Type B pancreatic cell (in vitro differentiated cells): ENCODE measurements around the gene ELMO2. TPM values are rescaled to one million over a fixed set of nuclear protein-coding genes. Genes with fewer than 3 reads are reported as not detected.

Source experiments
- DNase-seq: peaks from one replicate; pipeline ENCODE4 v3.0.0; 2021; ENCODE audit warnings: mixed read lengths; ENCODE audit not compliant: unreplicated experiment; ENCODE audit errors: extremely low spot score
- H3K27ac Mint-ChIP-seq: 2 replicates; pipeline ENCODE4 v1.8.0; 2021; ENCODE audit warnings: mild to moderate bottlenecking, mixed read lengths
- H3K27me3 Mint-ChIP-seq: 2 replicates; pipeline ENCODE4 v1.8.0; 2021; ENCODE audit warnings: mixed read lengths
- H3K36me3 Mint-ChIP-seq: 2 replicates; pipeline ENCODE4 v1.8.0; 2021; ENCODE audit warnings: mixed read lengths
- H3K4me1 Mint-ChIP-seq: one replicate; pipeline ENCODE4 v1.8.0; 2021; ENCODE audit warnings: mixed read lengths; ENCODE audit not compliant: unreplicated experiment
- H3K4me3 Mint-ChIP-seq: 2 replicates; pipeline ENCODE4 v1.8.0; 2021; ENCODE audit warnings: mild to moderate bottlenecking, mixed read lengths
- H3K9me3 Mint-ChIP-seq: 2 replicates; pipeline ENCODE4 v1.8.0; 2021; ENCODE audit warnings: mixed read lengths
- CTCF ChIP-seq: fragments of 200-600 bp; sonication (generic); conservative IDR thresholded peaks from 2 replicates; pipeline ENCODE4 v1.5.0; 2021; ENCODE audit warnings: antibody characterized with exemption, mild to moderate bottlenecking
- total RNA-seq: library from RNA; stranded (reverse); gene quantifications from 2 replicates; pipeline ENCODE4 v1.2.1, GENCODE V29; 2021; ENCODE audit warnings: low replicate concordance

The ELMO2 gene
- total RNA-seq, 1 donor from 2014 or later, result 49.1 TPM

DNA sequence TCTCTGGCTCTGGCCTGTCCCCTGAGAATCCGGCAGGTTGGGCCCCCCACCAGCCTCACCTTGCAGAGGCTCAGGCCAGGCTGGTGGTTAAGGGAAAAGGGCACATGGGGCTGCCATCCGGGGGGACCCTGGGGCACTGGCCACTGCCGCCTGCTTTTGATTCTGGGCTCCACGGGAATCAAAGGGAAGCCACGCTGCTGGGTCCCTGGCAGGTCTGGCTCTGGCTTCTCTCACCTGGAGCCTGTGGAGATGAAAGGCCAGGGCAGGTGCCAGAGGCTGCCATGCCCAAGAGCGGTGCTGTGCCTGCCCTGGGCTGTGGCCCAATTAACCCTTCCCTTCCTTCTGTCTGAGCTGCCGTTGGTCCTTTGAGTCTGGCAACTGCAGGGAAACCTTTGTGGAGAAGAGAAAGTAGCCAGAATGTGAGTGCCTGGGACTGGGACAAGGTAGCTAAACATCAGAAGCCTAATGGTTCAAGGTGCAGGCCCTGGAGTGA is 88.7 kb downstream of the ELMO2 start:
- DNase-seq, result no peak
- peaks cover 95% of the 10 kb centered on the region for H3K27me3 Mint-ChIP-seq
- no peaks in the 10 kb centered on the region for H3K9me3 Mint-ChIP-seq
- no peak overlapping the region for H3K4me3 Mint-ChIP-seq
- no peak for TF ChIP-seq CTCF
- peaks cover 5% of the 10 kb centered on the region for H3K4me1 Mint-ChIP-seq
- no peaks in the 10 kb centered on the region for H3K36me3 Mint-ChIP-seq
- H3K27ac Mint-ChIP-seq, result no peak overlapping the region

DNA sequence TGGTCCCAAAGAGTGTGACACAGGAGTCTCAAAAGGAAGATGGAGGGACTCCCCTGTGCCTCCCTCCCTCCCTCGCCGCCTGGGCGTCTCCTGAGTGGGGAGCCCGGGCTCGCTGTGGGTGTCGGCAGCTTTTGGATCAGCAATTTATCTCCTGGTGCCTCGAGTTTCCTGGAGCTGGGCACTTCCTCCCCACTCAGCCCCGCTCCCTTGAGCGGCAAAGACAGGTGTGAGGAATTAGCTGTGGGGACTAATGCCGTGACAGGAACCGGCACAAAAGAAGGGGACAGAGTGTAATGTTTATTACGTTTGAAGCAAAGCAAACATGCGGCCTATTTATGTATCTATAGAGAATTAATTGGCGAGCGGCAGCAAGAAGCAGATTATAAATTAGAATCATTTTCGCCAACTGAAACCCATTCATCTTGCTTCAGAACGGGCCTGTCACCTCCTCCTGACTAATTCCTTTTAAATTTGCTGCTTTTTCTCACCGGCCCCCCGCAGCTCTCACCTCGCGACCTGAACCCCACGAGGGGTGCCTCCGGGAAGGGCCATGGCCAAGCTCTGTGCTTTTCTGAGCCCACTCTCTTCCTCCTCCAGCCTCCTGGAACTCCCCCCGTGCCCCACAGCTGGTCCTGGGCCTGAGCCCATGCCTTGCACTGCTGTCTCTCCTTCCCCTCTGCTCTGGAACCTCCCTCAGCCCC is 89.3 kb downstream of the ELMO2 start:
- Mint-ChIP-seq H3K27ac (no peak overlapping the region), H3K36me3 (no peaks in the 10 kb centered on the region), H3K27me3 (peaks cover 95% of the 10 kb centered on the region), H3K9me3 (no peaks in the 10 kb centered on the region), H3K4me3 (no peak overlapping the region), H3K4me1 (peaks cover 5% of the 10 kb centered on the region)
- DNase-seq, result no peak
- TF ChIP-seq CTCF, result no peak

Other genes starting within 250 kb of the ELMO2 start
- gene CDH22, start 98.1 kb downstream of the ELMO2 start, total RNA-seq, result 1.3 and 1.8 TPM in 2 replicates
- 12.6 and 19.7 TPM in 2 replicates for gene ZNF334, start 106.9 kb upstream of the ELMO2 start, total RNA-seq
- gene OCSTAMP, start 144.0 kb upstream of the ELMO2 start, total RNA-seq, result not detected in 2 replicates
- gene SLC13A3, start 244.8 kb upstream of the ELMO2 start, total RNA-seq, result 3.2 and 7.9 TPM in 2 replicates